ENCODE results near the gene SREK1.
"Not testable (repeated sequence)": the region's sequence is repeated elsewhere in the genome, so short reads cannot be mapped to it uniquely, and the experiment has no call there.

SREK1 gene

DNA sequence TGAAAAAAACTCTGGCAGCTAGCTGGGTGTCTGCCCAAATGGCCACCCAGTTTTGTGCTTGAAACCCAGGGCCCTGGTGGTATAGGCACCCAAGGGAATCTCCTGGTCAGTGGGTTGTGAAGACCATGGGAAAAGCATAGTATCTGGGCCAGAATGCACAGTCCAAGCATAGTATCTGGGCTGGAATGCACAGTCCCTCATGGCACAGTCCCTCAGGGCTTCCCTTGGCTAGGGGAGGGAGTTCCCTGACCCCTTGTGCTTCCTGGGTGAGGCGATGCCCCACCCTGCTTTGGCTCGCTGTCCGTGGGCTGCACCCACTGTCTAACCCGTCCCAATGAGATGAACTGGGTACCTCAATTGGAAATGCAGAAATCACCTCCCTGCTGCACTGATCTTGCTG is 78.8 kb downstream of the SREK1 start:
- DNase-seq, result not testable (repeated sequence)

GRCh38 chr5:66223637-66224036 is 79.5 kb downstream of the SREK1 start:
- no peak for DNase-seq

DNA sequence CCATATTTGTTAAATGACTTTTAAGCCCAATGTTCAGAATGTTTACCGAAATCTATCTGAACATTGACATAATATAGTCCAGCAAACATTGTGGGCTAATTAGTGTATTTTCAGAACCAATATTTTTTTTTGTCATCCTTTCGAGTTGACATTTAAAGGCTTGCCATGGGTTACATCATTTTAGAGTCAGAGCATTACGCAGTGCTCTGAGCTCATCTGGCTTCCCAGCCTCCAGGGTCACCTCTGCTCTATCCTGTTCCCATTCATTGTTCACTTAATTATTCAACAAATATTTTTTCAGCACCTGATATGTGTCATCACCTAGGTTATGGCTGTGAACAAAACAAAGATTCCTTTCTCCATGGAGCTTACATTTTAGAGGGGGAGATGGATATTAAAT is 80.2 kb downstream of the SREK1 start:
- no peak for DNase-seq

DNA sequence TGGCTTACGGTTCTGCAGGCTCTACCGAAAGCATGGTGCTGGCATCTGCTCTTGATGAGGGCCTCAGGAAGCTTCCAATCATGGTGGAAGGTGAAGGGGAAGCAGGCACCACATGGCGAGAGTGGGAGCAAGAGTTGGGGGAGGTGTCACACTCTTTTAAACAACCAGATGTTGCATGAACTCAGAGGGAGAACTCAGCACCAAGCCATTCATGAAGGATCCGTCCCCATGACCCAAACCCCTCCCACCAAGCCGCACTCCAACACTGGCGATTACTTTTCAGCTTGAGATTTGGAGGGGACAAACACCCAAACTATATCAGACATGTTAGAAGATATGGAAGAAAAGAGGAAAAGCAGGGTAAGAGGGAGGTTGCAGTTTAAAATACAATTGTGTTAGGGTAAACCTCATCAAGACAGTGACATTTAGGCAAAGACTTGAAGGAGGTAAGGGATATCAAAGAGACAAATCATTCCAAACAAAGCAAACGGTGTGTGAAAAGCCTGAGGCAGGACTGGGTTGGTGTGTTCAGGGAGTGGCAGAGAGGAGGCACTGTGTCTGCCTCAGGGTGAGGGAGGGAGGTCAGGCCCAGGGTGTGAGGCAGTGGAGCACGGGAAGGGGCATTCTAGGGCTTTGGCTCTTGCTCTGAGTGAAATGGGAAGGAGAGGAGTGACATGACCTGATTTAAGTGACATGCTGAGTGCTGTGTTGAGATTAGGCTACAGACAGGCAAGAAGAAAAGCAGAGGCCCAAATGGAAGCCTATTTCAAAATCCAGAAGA is 80.9 kb downstream of the SREK1 start:
- DNase-seq, result no peak

DNA sequence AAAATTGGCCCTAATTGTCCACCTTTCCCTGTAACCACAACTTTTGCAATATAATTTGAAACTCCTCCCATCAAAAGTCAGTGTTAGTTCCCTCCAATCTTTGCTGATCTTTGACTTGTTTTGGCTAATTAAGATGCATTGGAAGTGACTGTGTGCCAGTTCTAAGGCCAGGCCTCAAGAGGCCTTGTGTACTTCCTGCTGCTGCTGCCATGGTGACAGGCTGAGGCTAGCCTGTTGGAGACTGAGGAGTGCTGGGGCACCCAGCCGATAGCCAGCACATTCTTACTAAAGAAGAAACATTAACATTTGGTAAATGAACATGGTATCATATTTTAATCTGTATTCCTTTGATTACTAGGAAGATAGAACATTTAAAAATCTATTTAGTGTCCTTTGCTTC is 86.5 kb downstream of the SREK1 start:
- peak; percentile 17 for DNase-seq

DNA sequence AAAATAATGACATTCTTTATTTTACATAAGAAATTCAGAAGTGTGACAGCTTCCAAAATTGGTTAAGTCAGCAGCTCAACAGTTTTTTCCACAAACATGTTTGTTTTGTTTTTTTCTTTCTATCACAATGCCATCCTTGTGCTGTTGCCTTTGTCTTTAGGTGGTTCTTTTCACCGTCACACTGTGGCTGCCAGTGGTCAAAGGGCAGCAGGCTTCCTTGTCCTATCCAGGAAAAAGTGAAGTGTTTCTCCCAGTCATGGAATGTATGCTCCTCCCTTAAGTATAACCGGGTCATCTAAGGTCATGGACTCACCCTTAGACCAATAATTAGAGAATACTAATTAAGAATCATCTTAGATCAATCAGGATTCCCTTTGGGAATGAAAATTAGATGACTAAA is 87.4 kb downstream of the SREK1 start:
- DNase-seq, result no peak

DNA sequence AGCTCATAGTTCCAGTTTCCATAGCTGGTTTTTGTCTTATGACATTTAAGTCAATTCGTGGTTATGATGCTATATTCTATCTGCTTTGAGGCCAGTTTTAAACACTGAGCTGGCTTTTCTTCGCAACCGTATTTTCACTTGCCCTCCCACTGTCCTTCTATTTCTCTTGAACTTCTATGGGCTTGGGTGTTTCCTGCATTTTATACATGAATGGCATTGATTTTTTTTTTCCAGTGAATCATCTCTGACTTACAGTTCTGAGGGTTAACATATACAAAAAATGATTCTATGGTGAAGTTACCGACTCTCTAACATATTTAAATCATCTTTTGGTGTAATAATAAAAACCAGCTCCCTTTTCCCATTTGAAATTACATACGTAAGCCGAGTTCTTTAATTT is 88.2 kb downstream of the SREK1 start:
- DNase-seq, result no peak

- DNase-seq, result peak; percentile 11
Observed at GRCh38 chr5:66232706-66233445, 88.8 kb downstream of the SREK1 start.

Data from NCI-H510A treated with DMSO at 0.1 percent for 48 hours (cell line).